CD4-positive, alpha-beta T cell treated with Interleukin-10 for 1 hour (primary cell): ENCODE measurements around the gene AKR7A3.
A peak's percentile ranks its signal among the peaks of the same experiment; 100 is the strongest.

Source experiments
- DNase-seq: peaks from one replicate; pipeline ENCODE4 v3.0.0-alpha.2; 2020

AKR7A3 gene

DNA sequence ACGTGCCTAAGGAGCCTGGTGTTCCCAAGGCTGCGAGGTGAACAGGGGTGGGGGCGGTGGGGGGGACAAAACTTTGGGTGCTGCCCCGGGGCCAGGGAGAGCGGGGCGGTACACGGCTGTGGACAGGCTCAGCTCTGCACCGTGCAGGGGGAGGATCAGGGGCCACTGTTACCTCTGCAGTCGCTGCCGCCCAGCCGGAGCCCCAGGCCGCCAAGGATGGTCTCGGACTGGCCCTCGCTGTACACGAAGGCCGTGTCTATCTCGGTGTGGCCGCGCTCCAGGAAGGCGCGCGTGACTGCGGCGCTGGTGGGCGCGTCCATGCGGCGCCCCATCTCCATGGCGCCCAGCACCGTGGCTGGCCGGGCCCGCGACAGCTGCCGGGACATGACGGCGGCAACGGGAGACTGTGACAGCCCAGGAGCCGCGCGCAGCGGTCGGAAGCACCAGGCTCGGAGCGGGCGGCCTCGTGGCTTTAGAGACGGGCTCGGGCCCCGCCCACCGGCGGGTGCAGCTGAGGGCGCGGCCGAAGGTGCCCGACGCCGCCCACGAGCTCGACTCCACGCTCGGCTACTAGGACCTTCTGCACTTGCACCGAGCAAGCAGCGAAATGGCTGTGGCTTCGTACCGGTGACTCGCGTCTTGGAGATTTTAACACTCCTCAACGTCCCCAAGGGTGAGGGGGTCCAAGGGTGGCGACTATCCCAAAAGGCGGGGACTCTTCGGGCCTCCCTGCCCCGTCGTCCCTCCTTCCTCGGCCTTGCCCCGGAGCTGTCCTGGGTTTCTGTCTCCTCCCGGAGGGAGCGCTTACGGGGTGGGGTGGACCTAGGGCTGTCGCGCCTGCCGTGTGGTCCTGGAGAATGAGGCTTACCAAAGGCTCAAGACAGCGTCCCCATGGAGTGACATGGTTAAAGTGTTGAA lies at the start of gene AKR7A3:
AKR7A3 (minus strand) TSS at position 447 of the 918 bp plus-strand sequence; CDS start at position 386, 61 bp downstream.
- DNase-seq = peak; percentile 56

- no peak for DNase-seq
These were observed 49.8 kb upstream of the AKR7A3 start for GRCh38 chr1:19338323-19338762.

- DNase-seq = no peak
These were observed 48.7 kb upstream of the AKR7A3 start for GRCh38 chr1:19337289-19337688.

DNA sequence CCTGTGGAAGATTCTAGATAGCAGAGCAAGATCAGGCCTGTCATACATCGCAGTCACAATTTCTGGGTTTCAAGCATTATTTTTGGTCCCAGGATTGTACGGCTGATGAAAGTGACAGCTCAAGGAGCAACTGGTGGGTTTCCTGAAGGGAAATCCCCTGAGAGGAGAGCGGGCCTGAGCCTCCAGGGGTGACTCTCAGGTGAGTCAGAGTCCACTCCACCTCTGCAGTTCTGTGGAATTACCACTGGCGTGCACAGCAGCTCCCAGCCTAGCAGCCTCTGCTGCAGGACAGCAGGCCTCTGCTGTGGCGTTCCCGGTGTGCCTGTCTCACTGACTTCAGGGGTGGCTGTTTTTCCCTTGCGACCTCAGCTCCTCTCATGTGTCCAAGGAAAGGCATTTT lies 48.0 kb upstream of the AKR7A3 start:
- no peak for DNase-seq

- no peak for DNase-seq
These were observed 45.2 kb upstream of the AKR7A3 start for GRCh38 chr1:19333587-19334354.

DNA sequence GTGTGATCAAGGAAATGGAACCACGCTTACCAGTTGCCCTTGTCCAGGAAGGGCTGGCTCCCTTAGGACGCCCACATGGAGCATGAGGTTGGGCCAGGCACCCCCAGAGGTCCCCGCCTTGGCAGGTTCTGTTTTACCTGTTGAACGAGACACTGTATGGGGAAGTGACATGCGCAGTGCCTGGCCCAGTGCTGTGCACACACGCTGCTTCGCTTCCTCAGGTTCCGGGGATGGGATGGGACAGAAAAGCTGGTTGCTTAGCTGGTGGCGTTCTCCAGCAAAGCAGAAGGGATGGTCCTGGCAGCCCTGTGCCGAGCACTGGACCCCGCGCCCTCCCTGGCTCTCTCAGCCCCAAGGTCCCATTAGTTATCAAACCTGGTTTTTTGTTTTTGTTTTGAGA lies 44.3 kb upstream of the AKR7A3 start:
- DNase-seq = no peak

DNA sequence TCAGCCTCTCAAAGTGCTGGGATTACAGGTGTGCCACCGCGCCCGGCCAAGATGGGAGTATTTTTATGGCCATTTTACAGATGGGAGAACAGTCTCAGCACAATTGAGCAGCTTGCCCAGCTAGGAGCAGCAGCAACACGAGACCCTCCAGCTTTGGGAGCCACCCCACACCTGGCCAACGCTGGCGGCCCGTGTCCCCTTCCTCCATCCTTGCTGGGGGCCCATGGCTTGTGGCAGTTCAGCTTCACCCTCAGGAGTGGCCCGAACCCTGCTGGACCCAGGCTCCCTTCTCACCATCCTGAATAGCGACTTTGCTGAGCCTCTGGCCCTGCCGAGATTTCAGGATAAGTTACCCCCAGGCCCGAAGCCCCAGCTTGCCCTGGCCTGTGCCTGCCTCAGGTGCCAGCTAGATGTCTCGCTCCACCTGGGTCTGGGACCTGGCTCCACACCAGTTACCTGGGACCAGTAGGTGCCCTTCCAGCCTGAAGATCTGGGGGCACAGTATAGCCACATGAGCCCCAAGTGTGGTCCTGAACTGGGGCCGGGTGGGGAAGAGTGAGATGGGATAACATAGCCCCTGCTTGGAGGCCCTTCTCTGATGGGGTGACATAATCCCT lies 42.8 kb upstream of the AKR7A3 start:
- no peak for DNase-seq

DNA sequence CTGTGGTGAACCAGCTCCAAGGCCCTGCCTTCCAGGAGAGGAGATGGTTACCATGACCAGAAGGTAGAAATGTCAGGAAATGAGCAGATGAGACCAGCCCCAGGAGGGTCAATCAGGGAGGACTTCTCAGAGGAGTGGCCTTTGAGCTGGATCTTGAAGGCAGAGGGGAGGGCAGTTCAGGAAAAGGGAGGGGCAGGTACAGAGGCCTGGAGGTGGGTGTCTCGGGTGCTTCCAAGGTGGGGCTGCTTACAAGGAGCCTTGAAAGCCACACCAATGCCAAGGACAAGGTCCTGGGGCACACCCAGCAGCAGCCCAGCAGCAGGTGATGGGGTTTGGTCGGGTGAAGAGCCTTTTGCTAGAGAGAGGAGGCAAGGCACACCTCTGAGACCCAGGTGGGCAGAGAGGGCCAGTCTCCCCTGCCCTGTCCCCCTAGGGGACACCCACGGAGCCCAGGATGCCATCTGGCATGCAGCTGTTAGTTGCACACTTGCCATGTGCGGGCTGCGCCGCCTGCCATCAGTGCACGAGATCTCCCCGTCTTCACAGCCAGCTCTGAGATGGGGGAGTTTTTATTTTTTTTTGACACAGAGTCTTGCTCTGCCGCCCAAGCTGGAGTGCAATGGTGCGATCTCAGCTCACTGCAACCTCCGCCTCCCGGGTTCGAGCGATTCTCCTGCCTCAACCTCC lies 42.0 kb upstream of the AKR7A3 start:
- no peak for DNase-seq

- DNase-seq = no peak
These were observed 41.0 kb upstream of the AKR7A3 start for GRCh38 chr1:19329611-19330010.

DNA sequence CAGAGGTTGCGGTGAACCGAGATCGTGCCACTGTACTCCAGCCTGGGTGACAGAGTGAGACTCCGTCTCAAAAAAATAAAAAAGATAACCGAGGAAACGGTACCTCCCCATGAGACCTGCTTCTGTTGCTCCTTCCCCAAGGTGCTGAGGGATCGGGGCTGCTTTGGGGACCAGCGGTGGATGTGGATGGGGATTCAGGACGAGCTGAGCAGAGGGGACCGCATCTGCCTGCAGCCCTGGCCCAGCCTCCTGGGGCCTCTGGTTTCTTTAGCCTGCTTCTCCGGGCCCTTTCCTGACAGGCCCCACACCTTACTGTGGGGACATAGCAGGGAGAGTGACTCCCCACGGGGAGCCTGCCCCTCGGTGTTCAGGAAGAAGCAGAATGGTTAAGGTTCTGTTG lies 40.6 kb upstream of the AKR7A3 start:
- DNase-seq = no peak

DNA sequence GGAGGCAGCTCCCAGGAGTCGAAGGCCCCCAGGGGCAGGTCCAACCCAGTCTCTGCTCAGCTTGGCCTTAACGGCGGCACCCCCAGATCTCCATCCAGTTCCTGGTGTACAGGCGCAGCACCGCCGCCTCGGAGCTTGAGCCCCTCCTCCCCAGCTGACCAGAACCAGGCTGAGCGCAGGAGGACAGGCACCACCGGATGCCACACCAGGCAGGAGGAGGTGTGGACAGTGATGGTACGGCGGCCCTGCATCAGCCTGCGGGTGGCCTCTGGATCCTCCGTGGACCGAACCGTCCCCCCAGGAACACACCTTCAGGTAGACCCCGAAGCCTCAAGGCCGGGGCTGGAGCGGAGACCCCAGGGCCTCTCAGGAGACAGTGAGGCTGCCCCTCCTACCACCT lies 39.9 kb upstream of the AKR7A3 start:
- no peak for DNase-seq

DNA sequence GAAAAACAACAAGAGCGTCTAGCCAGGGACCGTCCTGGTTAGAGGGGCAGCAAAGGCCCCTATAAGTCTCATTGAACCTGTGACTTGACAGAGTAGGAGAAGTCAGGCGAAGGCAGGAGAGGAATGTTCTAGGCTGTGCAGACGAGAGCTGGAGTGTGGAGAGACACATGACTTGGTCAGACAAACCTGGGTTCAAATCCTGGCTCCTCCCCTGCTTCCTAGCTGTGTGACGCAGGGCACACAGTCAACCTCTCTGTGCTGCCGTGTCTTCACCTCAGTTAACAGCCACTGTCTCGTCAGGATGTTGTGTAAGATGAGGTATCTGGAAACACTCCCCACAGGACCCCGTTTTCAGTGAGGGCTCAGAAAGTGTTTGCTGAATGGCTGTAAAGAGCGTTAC lies 39.2 kb upstream of the AKR7A3 start:
- no peak for DNase-seq

- no peak for DNase-seq
These were observed 38.7 kb upstream of the AKR7A3 start for GRCh38 chr1:19327301-19327700.

GRCh38 chr1:19326748-19327065 lies 38.1 kb upstream of the AKR7A3 start:
- no peak for DNase-seq

DNA sequence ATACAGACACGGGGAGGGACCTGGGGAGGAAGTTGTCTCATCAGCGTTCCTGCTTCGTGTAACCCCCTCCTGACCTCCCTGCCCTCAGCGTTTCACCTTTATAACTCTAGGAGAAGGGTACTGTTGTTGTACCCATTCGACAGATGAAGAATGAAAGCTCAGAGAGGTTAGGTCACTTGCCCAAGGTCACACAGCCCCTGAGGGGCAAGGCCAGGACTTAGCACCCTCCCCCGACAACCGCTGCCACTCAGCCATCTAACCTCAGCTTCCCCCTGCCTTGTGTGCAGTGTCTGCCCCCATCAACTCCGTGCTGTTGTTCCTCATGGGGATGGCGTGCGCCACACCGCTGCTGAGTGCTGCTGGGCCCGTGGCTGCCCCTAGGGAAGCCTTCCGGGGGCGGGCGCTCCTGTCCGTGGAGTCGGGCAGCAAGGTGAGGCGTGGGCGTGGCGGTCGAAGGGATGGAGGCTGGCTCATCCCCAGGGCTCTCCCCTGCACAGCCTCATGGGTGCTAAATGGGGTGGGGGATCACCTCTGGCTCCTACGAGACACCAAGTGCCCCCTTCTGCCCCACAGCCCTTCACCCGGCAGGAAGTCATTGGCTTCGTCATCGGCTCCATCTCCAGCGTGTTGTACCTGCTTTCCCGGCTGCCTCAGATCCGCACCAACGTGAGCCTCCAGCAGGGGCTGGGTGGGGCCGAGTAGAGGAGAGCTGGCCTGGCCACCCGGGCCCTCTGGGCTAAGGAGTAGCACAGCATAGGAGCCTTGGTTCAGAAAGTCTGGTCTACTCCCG lies 37.6 kb upstream of the AKR7A3 start:
- no peak for DNase-seq

DNA sequence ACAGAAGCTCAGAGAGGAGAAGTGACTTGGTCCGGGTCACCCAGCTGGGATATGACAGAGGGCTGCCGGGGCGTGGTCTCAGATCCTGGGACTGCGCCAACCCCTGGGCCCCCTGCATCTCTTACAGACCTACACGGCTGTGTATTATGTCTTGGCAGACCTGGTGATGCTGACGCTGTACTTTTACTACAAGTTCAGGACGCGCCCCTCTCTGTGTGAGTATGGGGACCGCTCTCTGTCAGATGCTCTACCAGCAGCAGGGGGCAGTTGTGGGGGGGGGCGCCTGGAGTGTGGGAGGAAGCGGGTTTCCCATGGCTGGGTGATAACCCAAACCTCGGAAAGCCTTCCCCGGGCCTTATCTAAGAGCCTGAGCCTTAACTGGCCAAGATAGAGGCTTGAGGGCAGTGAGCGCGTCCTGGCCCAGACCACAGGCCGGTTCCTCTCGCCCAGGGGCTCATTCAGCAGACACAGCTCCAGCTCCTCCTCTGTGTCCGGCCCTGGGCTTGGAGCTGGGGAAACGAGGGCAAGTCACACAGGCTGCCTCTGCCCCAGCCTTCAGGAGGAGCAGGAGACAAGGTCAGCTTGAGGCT lies 36.9 kb upstream of the AKR7A3 start:
- DNase-seq = no peak

DNA sequence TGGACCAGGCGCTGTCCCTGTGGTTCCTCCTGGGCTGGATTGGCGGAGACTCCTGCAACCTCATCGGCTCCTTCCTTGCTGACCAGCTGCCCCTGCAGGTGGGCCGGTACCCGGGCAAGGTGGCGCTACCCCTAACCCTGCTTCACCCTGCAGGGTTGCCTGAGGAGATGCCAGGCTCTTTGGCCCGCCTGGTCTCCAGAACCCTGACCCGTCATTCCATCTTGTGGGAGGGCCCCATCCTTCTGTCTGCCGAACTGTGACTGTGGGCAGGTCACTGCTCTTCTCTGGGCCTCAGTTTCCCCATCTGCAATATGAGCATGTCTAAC lies 36.1 kb upstream of the AKR7A3 start:
- no peak for DNase-seq

DNA sequence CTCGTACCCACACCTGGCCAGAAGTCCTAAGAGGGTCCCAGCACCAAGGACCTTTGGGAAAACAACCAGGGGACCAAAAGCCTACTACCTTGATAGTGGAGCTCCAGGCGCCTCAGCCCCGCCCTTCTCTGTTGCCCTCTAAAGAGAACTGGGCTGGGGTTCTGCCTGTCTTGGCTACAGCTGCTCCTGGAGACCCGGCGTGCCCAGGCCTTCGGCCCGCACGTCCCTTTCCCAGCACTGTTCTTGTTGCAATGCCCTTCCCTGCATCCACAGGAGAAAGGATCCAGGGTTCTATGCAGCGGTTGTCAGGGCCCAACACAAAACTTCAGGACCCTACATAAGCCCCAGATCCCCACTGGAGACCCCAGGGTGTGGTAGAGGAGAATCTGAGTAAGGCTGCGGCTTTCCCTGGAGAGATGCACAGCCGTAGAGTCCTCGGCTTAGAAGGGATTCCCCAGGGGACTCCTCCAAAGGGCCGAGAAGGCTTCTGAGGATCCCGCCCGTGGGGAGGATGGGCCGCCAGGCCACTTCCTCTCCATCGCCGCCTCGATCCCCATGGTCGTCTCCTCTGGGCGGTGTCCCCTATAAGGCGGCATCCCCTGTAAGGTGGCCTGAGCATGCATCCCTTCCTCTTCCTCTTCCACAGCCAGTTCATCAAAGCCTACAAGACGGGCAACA lies 35.6 kb upstream of the AKR7A3 start:
- no peak for DNase-seq

DNA sequence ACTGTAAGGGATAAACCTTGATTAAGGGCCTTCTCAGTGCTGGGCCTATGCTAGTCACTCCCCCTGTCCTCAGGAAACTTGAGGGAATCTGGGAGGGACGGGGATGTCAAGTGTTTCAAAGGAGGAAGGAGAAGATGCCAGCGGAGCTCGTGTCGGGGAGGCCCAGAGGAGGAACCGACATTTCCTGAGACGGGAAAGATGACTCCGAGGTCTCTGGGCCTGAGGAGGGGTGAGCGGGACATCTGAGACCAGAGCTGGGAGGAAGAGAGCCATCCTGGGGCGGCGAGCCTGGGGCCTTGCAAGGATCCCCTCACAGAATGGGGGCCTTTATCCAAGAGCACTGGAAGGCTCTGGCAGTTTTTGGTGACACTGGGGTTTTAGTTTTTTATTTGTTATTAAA lies 33.9 kb upstream of the AKR7A3 start:
- DNase-seq = no peak

- DNase-seq = no peak
These were observed 32.5 kb upstream of the AKR7A3 start for GRCh38 chr1:19321071-19321470.

DNA sequence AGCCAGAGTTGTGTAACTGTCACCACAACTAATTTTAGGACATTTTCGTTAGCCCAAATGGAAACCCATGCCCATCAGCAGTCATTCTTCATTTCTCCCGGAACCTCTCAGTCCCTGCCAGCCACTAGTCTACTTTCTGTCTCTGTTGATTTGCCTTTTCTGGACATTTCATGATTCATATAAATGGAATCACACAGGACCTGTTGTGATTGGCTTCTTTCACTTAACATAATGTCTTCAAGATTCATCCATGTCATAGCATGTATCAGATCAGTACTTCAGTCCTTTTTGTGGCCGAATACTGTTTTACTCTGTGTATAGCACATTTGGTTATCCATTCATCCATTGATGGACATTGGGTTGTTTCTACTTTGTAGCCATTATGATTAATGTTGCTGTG lies 30.6 kb upstream of the AKR7A3 start:
- DNase-seq = no peak
